Activated T-cell treated with anti-CD3 and anti-CD28 coated beads, Interleukin-2, amount 50 U/mL, for 24 hours (primary cell): ENCODE results near the gene PHLDB2.

Experiments used
- DNase-seq: peaks from one replicate; pipeline ENCODE4 v3.0.0-alpha.2; 2020
- H3K27ac Mint-ChIP-seq: 2 replicates; pipeline ENCODE4 v1.8.0; 2020; ENCODE audit warnings: mild to moderate bottlenecking, mixed read lengths
- H3K27me3 Mint-ChIP-seq: 2 replicates; pipeline ENCODE4 v1.8.0; 2020; ENCODE audit warnings: mixed read lengths
- H3K36me3 Mint-ChIP-seq: 2 replicates; pipeline ENCODE4 v1.8.0; 2020; ENCODE audit warnings: low read depth, mixed read lengths
- H3K4me1 Mint-ChIP-seq: 2 replicates; pipeline ENCODE4 v1.8.0; 2020; ENCODE audit warnings: low read depth, mixed read lengths
- H3K4me3 Mint-ChIP-seq: 2 replicates; pipeline ENCODE4 v1.8.0; 2020; ENCODE audit warnings: mild to moderate bottlenecking, moderate library complexity, mixed read lengths
- H3K9me3 Mint-ChIP-seq: 2 replicates; pipeline ENCODE4 v1.8.0; 2020; ENCODE audit warnings: mixed read lengths

PHLDB2 gene

GRCh38 chr3:111859974-111860859 lies 1.2 kb downstream of the PHLDB2 start:
- Mint-ChIP-seq H3K4me1 (peaks cover 16% of the 10 kb centered on the region), H3K9me3 (no peaks in the 10 kb centered on the region), H3K27me3 (peaks cover 38% of the 10 kb centered on the region), H3K4me3 (peak overlapping the region; percentile 82), H3K36me3 (peaks cover 2% of the 10 kb centered on the region), H3K27ac (peak overlapping the region; percentile 20)
- DNase-seq = peak; percentile 63

- DNase-seq = no peak
- H3K4me3 Mint-ChIP-seq = no peak overlapping the region
- no peaks in the 10 kb centered on the region for H3K9me3 Mint-ChIP-seq
- H3K36me3 Mint-ChIP-seq = peaks cover 2% of the 10 kb centered on the region
- H3K27ac Mint-ChIP-seq = no peak overlapping the region
- peaks cover 38% of the 10 kb centered on the region for H3K27me3 Mint-ChIP-seq
- H3K4me1 Mint-ChIP-seq = peaks cover 16% of the 10 kb centered on the region
These were observed 2.3 kb downstream of the PHLDB2 start for GRCh38 chr3:111861391-111861790.

- no peak overlapping the region for H3K4me3 Mint-ChIP-seq
- H3K27ac Mint-ChIP-seq = no peak overlapping the region
- peaks cover 2% of the 10 kb centered on the region for H3K36me3 Mint-ChIP-seq
- H3K9me3 Mint-ChIP-seq = no peaks in the 10 kb centered on the region
- H3K4me1 Mint-ChIP-seq = peaks cover 16% of the 10 kb centered on the region
- DNase-seq = no peak
- peaks cover 36% of the 10 kb centered on the region for H3K27me3 Mint-ChIP-seq
These were observed 3.4 kb downstream of the PHLDB2 start for GRCh38 chr3:111862415-111862814.

GRCh38 chr3:111862974-111863373 lies 3.9 kb downstream of the PHLDB2 start:
- H3K27me3 Mint-ChIP-seq = peaks cover 30% of the 10 kb centered on the region
- no peak overlapping the region for H3K27ac Mint-ChIP-seq
- no peak for DNase-seq
- H3K9me3 Mint-ChIP-seq = no peaks in the 10 kb centered on the region
- peaks cover 16% of the 10 kb centered on the region for H3K4me1 Mint-ChIP-seq
- H3K36me3 Mint-ChIP-seq = peaks cover 2% of the 10 kb centered on the region
- no peak overlapping the region for H3K4me3 Mint-ChIP-seq

GRCh38 chr3:111863942-111864694 lies 5.1 kb downstream of the PHLDB2 start:
- Mint-ChIP-seq H3K9me3 (no peaks in the 10 kb centered on the region), H3K27me3 (peaks cover 21% of the 10 kb centered on the region), H3K4me3 (no peak overlapping the region), H3K4me1 (peaks cover 13% of the 10 kb centered on the region), H3K27ac (no peak overlapping the region), H3K36me3 (peaks cover 2% of the 10 kb centered on the region)
- DNase-seq = no peak

GRCh38 chr3:111864821-111865656 lies 6.0 kb downstream of the PHLDB2 start:
- no peaks in the 10 kb centered on the region for H3K9me3 Mint-ChIP-seq
- no peak overlapping the region for H3K4me3 Mint-ChIP-seq
- DNase-seq = no peak
- H3K27ac Mint-ChIP-seq = no peak overlapping the region
- H3K27me3 Mint-ChIP-seq = peaks cover 20% of the 10 kb centered on the region
- peaks cover under 1% of the 10 kb centered on the region for H3K36me3 Mint-ChIP-seq
- H3K4me1 Mint-ChIP-seq = peaks cover 13% of the 10 kb centered on the region

GRCh38 chr3:111867889-111868426 lies 8.9 kb downstream of the PHLDB2 start:
- no peaks in the 10 kb centered on the region for H3K4me1 Mint-ChIP-seq
- H3K9me3 Mint-ChIP-seq = no peaks in the 10 kb centered on the region
- no peak overlapping the region for H3K27ac Mint-ChIP-seq
- no peak for DNase-seq
- H3K27me3 Mint-ChIP-seq = no peaks in the 10 kb centered on the region
- H3K36me3 Mint-ChIP-seq = no peaks in the 10 kb centered on the region
- no peak overlapping the region for H3K4me3 Mint-ChIP-seq

GRCh38 chr3:111870620-111871019 lies 11.6 kb downstream of the PHLDB2 start:
- Mint-ChIP-seq H3K27me3 (no peaks in the 10 kb centered on the region), H3K36me3 (no peaks in the 10 kb centered on the region), H3K9me3 (no peaks in the 10 kb centered on the region), H3K4me1 (no peaks in the 10 kb centered on the region), H3K4me3 (no peak overlapping the region), H3K27ac (no peak overlapping the region)
- no peak for DNase-seq

GRCh38 chr3:111871809-111872623 lies 13.0 kb downstream of the PHLDB2 start:
- Mint-ChIP-seq H3K4me1 (no peaks in the 10 kb centered on the region), H3K36me3 (no peaks in the 10 kb centered on the region), H3K9me3 (no peaks in the 10 kb centered on the region)

GRCh38 chr3:111872979-111873378 lies 13.9 kb downstream of the PHLDB2 start:
- DNase-seq = no peak
- Mint-ChIP-seq H3K4me1 (no peaks in the 10 kb centered on the region), H3K27ac (no peak overlapping the region), H3K9me3 (no peaks in the 10 kb centered on the region), H3K27me3 (no peaks in the 10 kb centered on the region), H3K4me3 (no peak overlapping the region), H3K36me3 (no peaks in the 10 kb centered on the region)

More at GRCh38 chr3:111871809-111872623, 13.0 kb downstream of the PHLDB2 start:
- Mint-ChIP-seq H3K4me3 (no peak overlapping the region), H3K27ac (no peak overlapping the region), H3K27me3 (no peaks in the 10 kb centered on the region)
- DNase-seq = no peak

GRCh38 chr3:111874177-111874820 lies 15.2 kb downstream of the PHLDB2 start:
- no peak overlapping the region for H3K27ac Mint-ChIP-seq
- no peaks in the 10 kb centered on the region for H3K4me1 Mint-ChIP-seq
- no peaks in the 10 kb centered on the region for H3K9me3 Mint-ChIP-seq
- H3K36me3 Mint-ChIP-seq = no peaks in the 10 kb centered on the region
- no peaks in the 10 kb centered on the region for H3K27me3 Mint-ChIP-seq
- no peak for DNase-seq
- H3K4me3 Mint-ChIP-seq = no peak overlapping the region

- H3K9me3 Mint-ChIP-seq = no peaks in the 10 kb centered on the region
- no peak overlapping the region for H3K27ac Mint-ChIP-seq
- H3K4me3 Mint-ChIP-seq = no peak overlapping the region
- peaks cover 4% of the 10 kb centered on the region for H3K4me1 Mint-ChIP-seq
- H3K27me3 Mint-ChIP-seq = no peaks in the 10 kb centered on the region
- no peak for DNase-seq
- H3K36me3 Mint-ChIP-seq = no peaks in the 10 kb centered on the region
These were observed 22.4 kb downstream of the PHLDB2 start for GRCh38 chr3:111881480-111881879.

- Mint-ChIP-seq H3K4me1 (peaks cover 4% of the 10 kb centered on the region), H3K27ac (no peak overlapping the region)
These were observed 23.1 kb downstream of the PHLDB2 start for GRCh38 chr3:111882194-111882593.

More at GRCh38 chr3:111882194-111882593, 23.1 kb downstream of the PHLDB2 start:
- no peak overlapping the region for H3K4me3 Mint-ChIP-seq
- H3K36me3 Mint-ChIP-seq = no peaks in the 10 kb centered on the region
- no peaks in the 10 kb centered on the region for H3K27me3 Mint-ChIP-seq
- no peaks in the 10 kb centered on the region for H3K9me3 Mint-ChIP-seq
- DNase-seq = no peak
